AG20443 (cell line): Measurements from ENCODE around the gene RNF4.
"Not testable (repeated sequence)": the region's sequence is repeated elsewhere in the genome, so short reads cannot be mapped to it uniquely, and the experiment has no call there.

Source experiments
- DNase-seq: peaks from one replicate; pipeline ENCODE4 v3.0.0; 2012; ENCODE audit warnings: low spot score, mixed read lengths

The RNF4 gene

DNA sequence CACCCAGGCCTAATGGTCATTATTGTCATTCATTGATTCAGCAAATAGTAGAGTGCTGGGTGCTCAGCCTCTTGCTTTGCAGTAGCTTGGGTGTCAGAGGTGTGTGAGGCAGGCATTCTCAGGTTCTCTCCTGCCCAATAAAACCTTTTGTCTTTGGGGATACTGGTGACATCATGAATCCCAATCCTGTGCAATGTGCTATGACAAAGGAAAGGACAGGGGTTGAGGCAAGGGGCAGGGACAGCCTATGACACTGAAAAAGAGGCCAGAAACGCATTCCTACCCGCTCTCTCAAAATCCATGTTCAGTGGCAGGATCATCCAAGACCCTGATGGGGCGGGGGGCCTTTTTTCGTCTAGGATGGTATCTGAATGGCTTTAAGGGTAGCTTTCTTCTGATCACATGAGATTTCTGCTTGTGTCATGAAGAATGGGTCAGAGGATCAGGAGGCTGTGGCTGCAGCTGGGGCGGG lies 66.0 kb downstream of the RNF4 start:
- DNase-seq = no peak

DNA sequence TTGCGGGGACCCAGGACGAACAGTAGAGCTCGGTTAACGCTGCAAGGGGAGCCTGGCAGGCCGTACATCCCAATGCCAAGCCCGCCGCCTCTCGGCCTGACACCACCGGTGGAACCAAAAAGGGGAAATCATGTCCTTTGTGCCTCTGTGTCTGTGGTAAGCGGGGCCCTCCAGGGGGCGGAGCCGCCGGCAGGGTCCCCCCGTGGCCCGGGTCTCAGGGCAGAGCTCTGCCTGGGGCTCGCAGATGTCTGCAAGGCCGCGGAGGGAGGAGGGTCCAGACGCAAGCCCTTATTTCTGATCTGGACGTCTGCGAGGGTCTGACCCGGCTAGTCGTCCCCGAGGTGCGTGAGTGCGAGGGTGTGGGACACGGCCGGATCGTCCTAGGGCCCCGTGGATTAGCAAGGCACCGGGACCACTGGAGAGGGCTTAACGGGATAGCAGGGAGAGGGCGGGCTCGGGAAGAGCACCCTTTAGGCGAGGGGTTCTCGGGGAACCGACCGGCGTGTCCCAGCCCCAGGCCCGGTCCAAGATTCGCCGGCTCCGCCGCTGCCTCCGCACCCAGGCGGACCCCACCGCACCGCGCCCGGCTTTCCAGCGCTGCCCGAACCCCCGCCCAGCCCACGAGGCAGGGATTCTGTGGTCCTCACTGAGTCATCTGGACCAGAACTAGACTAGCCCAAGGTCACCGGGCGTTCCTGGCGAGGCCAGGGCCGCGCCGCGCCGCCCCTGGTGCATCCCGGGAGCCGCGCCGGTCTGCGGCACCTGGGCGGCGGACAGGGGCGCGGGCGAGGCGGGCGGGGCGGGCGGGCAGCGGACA lies 66.7 kb downstream of the RNF4 start:
- peak; percentile 29 for DNase-seq

DNA sequence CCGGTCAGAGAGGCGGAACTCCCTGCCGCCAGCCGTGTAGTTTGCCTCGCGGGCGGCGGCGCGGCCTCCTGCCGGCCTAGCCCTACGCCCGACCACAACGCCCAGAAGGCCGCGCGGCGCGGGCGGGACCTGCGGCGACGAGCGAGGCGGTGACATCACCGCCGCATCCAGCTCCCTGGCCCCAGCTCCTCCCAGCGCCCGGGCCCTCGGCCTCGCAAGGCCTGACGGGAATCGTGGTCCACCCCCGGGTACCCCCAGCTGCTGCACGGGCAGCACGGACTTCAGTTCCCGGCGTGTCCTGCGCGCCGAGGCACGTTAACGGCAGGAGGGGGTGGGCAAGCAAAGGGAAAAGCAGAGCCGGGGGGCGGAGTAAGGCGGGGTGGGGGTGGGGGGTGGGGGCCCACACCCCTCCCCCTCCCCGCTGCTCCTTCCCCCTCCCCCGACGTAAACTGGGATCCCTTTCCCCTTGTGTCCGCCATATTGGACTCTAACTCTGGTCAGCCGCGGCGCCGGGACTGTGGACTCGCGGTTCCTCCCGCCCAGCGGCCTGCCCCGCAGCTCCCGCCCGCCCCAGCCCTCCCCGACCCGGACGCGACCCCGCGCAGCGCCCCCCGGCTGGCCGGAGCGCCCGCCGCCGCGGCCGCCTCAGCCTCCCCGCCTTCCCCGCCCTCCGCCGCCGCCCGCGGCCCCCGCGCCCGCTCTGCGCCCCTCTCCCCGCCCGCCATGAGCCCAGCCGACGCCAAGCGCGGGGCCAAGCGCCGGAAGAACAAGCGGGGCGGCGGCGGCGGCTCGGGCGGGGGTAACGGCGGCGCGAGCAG lies 67.5 kb downstream of the RNF4 start, which contains the start of gene FAM193A:
Gene FAM193A, plus strand, starts transcription at position 455 of the 818 bp plus-strand sequence. Its CDS starts 269 bp downstream, at position 724.
- DNase-seq = peak; percentile 97

DNA sequence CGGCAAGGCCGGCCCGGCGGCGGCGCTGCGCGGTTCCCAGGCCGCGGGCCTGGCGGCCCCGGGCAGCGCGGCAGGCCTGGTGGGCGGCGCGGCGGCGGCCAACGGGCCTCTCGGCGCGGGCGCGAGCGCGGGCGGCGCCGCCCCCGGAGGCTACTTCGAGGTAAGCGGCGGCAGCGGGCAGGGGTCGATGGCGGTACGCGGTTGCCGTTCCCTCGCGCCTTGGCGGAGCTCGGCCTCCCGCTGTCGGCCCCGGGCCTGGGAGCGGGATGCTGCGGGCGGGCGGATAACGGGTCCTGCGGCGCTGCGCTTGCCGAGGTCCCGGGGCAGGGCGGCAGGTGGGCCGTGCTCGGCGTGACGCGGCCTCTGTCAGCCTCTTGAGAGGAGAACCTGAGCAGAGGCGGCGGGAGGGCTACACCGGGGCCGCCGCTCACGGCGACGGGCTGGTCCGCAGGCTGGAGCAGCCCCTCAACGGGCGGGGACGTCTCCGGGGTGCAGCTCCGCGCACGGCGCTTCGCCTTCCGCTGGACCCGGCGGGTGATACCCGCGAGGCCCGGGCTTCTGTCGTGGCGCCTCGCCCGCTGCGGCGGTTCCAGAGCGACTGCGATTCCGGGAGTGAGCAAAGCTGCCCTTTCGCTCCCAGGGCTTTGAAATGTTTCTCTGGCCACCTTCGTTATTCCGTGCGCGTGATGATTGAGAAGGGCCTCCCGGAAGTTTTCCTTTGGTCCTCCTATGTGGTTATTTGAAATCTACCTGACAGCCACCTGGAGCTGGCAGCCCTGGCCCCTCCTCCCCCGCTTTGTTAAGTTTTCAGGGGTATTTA lies 68.3 kb downstream of the RNF4 start:
- DNase-seq = peak; percentile 71

DNA sequence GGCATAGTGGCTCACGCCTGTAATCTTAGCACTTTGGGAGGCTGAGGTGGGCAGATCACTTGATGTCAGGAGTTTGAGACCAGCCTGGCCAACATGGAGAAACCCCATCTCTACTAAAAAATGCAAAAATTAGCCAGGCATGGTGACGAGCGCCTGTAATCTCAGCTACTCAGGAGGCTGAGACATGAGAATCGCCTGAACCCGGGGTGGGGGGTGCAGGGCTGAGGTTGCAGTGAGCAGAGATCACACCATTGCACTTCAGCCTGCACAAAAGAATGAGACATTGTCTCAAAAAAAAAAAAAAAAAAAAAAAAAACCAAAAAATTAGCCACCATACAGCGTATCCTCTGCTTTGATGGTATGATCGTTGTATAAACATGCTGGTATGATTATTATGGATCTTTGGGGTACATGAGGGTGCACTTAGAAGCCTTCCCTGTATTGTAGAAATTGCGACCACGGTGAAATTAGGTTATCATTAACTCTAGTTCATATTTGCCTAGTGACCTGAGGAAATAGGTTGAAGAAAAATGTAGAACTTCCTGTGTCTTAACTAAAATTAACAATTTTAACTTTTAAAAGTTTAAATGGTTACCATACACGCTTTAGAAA lies 74.8 kb downstream of the RNF4 start:
- DNase-seq = not testable (repeated sequence)

DNA sequence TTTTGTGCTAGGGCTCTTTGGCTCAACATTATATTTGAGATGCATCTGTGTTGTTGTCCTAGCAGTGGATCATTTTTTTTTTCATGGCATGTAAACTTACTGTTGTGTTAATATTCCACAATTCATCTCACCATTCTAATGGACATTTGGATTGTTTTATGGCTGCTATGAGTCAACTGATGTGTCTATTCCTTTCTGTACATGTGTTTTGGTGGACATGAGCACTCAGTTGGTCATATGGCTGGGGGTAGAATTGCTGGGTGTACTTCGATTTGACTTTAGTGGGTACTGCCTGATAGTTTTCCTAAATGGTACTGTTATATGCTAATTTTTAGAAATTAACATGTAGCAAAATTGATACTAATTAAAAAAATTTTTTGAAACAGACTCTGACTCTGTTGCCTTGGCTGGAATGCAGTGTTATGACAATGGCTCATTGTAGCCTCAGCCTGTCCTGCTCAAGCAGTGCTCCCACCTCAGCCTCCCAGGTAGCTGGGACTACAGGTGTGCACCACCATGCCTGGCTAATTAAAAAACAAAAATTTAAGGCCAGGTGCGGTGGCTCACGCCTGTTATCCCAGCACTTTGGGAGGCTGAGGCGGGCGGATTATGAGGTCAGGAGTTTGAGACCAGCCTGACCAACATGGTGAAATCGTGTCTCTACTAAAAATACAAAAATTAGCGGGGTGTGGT lies 76.6 kb downstream of the RNF4 start:
- DNase-seq = no peak

DNA sequence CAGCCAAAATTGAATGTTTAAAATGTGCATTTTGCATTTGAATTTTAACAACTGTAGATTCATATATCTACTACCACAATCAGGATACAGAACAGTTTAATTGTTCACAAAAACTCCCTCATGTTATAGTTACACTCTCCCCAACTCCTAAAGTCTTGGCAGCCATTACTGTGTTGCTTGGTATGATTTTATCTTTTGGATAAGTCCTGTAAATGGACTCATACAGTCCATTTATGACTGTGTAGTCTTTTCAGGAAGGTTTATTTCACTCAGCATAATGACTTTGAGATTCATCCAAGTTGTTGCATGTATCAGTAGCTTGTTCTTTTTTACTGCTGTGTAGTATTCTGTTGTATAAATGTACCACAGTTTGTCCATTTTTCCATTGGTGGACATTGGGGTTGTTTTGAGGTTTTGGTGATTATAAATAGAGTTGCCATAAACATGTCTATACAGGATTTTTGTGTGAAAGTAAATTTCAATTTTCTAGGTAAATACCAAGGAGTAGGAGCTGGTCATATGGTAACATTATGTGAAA lies 77.4 kb downstream of the RNF4 start:
- no peak for DNase-seq

DNA sequence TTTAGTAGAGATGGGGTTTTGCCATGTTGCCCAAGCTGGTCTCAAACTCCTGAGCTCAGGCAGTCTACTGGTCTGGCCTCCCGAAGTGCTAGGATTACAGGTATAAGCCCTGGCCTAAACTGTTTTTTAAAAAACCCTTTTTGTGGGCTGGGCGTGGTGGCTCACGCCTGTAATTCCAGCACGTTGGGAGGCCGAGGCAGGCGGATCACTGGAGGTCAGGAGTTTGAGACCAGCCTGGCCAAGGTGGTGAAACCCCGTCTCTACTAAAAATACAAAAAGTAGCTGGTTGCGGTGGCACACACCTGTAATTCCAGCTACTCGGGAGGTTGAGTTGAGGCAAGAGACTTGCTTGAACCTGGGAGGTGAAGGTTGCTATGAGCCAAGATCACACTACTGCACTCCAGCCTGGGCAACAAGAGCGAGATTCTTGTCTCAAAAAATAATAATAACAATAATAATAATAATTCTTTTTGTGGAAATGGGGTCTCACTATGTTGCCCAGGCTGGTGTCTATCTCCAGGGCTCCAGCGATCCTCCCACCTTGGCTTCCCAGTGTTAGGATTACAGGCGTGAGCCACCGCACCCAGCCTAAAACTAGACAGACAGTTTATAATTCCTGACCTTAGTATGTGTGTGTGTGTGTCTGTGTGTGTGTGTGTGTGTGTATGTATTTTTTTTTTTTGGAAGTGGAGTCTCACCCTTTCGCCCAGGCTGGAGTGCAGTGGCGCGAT lies 78.2 kb downstream of the RNF4 start:
- not testable (repeated sequence) for DNase-seq

DNA sequence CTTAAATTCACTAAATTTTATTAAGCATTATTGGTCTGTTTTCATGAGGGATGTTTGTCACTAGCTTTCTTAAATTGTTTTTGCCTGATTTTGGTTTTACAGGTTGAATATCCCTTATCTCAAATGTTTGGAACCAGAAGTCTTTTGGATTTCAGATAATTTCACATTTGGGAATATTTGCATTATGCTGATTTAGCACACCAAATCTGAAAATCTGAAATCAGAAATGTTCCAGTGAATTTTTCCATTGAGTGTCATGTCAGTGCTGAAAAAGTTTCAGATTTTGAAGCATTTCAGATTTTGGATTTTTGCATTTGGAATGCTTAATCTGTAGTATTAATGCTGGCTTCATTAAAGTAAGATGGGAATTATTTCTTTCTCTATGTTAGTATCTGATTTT lies 82.2 kb downstream of the RNF4 start:
- DNase-seq = no peak

DNA sequence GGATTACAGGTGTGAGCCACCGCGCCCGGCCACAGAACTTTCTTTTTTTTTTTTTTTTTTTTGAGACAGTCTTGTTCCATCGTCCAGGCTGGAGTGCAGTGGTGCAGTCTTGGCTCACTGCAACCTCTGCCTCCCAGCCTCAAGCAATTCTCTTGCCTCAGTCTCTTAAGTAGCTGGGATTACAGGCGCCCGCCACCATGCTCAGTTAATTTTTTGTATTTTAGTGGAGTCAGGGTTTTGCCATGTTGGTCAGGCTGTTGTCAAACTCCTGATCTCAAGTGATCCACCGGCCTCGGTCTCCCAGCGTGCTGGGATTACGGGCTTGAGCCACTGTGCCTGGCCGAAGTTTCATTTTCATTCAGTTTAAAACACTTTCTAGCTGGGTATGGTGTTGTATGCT lies 83.9 kb downstream of the RNF4 start:
- DNase-seq = no peak

DNA sequence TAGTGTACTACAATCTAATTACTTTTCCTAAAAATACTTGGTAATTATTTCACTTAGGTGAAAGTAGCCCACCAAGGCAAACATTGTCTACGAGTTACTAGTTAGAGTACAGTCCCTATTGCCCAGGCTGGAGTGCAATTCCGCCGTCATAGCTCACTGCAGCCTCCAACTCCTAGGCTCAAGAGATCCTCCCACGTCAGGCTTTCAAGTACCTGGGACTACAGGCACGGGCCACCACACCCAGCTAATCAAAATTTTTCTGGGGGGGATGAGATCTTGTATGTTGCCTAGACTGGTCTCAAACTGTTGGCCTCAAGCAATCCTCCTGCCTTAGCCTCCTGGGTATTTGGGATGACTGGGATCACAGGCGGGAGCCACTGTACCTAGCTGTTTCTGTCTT lies 89.4 kb downstream of the RNF4 start:
- DNase-seq = no peak

DNA sequence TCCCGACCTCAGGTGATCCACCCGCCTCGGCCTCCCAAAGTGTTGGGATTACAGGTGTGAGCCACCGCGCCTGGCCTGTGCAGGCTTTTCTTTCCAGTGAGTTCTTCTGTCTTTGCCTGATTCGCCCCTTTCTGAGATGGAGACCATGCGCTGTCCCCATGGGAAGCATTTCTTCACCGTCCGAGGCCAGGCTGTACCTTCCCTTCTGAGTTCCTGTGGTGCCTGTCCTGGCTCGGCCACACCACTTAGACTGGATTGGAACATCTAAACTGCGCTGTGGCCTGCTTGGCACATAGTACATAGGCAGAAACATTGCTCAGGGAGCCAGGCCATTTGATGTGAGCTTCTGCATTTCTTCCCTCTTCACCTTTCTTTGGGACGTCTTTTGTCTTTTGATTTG lies 91.3 kb downstream of the RNF4 start:
- DNase-seq = no peak
